Sigmoid colon (tissue), 4 donors: ENCODE measurements around the gene CFTR.

Experiments
- EP300 ChIP-seq, 4 donors: sonication (generic); formaldehyde crosslinking; IDR thresholded peaks; one replicate each; pipeline ENCODE4 v1.6.1; 2017; ENCODE audit warnings: antibody characterized with exemption in 4 of 4
- POLR2A ChIP-seq, 2 donors: fragments of 450-650 bp; IDR thresholded peaks; one replicate each; pipeline ENCODE4 v1.6.1; 2016; ENCODE audit warnings: antibody characterized with exemption in 2 of 2, mild to moderate bottlenecking in 2 of 2, moderate library complexity in 2 of 2
- TF ChIP-seq, protein P1 (sequence below), 4 experiments: fragments of 450-650 bp in 3 of 4; fragments of 200-600 bp in 1 of 4; IDR thresholded peaks; one replicate each; pipeline ENCODE4 v1.5.1; 2016 to 2019; ENCODE audit warnings: antibody characterized with exemption in 4 of 4, mild to moderate bottlenecking in 3 of 4, moderate library complexity in 2 of 4

DNA sequence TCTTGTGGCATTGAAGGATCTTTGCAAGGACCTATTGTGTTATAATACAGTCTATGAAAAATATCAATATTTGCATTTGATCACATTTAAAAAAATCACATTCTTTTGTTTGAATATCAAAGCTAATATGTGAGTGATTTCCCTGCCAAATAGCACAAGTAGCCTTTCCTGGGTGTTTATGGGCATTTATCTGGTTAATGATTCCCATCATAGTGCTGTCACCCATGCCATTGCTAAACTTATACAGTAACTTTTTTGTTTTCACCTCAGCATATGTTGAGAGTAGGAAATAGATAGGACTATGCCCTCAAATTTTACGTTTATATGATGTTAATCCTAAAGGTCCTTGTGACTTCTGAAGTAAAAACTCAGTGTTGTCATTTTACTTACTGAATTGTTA is 136.9 kb downstream of the CFTR start:
- TF ChIP-seq, protein P1, sequence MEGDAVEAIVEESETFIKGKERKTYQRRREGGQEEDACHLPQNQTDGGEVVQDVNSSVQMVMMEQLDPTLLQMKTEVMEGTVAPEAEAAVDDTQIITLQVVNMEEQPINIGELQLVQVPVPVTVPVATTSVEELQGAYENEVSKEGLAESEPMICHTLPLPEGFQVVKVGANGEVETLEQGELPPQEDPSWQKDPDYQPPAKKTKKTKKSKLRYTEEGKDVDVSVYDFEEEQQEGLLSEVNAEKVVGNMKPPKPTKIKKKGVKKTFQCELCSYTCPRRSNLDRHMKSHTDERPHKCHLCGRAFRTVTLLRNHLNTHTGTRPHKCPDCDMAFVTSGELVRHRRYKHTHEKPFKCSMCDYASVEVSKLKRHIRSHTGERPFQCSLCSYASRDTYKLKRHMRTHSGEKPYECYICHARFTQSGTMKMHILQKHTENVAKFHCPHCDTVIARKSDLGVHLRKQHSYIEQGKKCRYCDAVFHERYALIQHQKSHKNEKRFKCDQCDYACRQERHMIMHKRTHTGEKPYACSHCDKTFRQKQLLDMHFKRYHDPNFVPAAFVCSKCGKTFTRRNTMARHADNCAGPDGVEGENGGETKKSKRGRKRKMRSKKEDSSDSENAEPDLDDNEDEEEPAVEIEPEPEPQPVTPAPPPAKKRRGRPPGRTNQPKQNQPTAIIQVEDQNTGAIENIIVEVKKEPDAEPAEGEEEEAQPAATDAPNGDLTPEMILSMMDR (IDR thresholded peaks at IDR 0.05): no peak
- no peak for TF ChIP-seq POLR2A (IDR thresholded peaks at IDR 0.05)
- TF ChIP-seq EP300 (IDR thresholded peaks at IDR 0.05): no peak
